PC-9 (cell line): ENCODE data around the gene MYB. TPM values are rescaled to one million over a fixed set of nuclear protein-coding genes. Genes with fewer than 3 reads are reported as not detected.

Experiments
- BruUV-seq: library from RNA; stranded (reverse); fragments of 400-500 nt; replicated peaks from 2 replicates; lab custom pipeline; 2021; lab: Mats Ljungman, UMichigan
- CTCF ChIA-PET: fragments of 300-600 bp; sonication (Branson Sonifier 250); formaldehyde crosslinking; loops from one replicate; lab custom pipeline; 2022; ENCODE audit warnings: antibody characterized with exemption; lab: Charles Lee
- POLR2A ChIA-PET: fragments of 300-600 bp; sonication (Branson Sonifier 250); formaldehyde crosslinking; loops from one replicate; lab custom pipeline; 2022; ENCODE audit warnings: antibody characterized with exemption; ENCODE audit not compliant: unreplicated experiment; lab: Charles Lee
- DNase-seq, 2 experiments: peaks; one replicate each; pipeline versions ENCODE4 v3.0.0 to v3.0.0-alpha.2; 2015 to 2022; ENCODE audit warnings: mixed read lengths in 1 of 2
- H2AFZ ChIP-seq: fragments of 200-600 bp; sonication (generic); 2 replicates; pipeline ENCODE4 v1.8.1; 2017; ENCODE audit warnings: antibody characterized with exemption
- H3F3A ChIP-seq: fragments of 200-600 bp; sonication (generic); 2 replicates; pipeline ENCODE4 v1.8.1; 2017; ENCODE audit warnings: antibody characterized with exemption, mild to moderate bottlenecking, low read depth; ENCODE audit not compliant: insufficient read depth
- H3K27ac ChIP-seq: fragments of 200-600 bp; sonication (generic); 2 replicates; pipeline ENCODE4 v1.6.1; 2016; ENCODE audit warnings: mixed run types
- H3K27me3 ChIP-seq: fragments of 200-600 bp; sonication (generic); 2 replicates; pipeline ENCODE4 v1.6.1; 2016; ENCODE audit warnings: low read depth, mixed run types; ENCODE audit not compliant: insufficient read depth
- H3K36me3 ChIP-seq: fragments of 200-600 bp; sonication (generic); 2 replicates; pipeline ENCODE4 v1.6.1; 2016; ENCODE audit warnings: low read depth, mixed run types
- H3K4me1 ChIP-seq: fragments of 200-600 bp; sonication (generic); replicated peaks from 2 replicates; pipeline ENCODE4 v1.6.1; 2016; ENCODE audit warnings: mixed run types; ENCODE audit not compliant: insufficient read depth
- H3K4me2 ChIP-seq: fragments of 200-600 bp; sonication (generic); 2 replicates; pipeline ENCODE4 v1.6.1; 2017; ENCODE audit warnings: mixed run types
- H3K4me3 ChIP-seq: fragments of 200-600 bp; sonication (generic); 2 replicates; pipeline ENCODE4 v1.6.1; 2016; ENCODE audit warnings: mixed run types
- H3K79me2 ChIP-seq: fragments of 200-600 bp; sonication (generic); 2 replicates; pipeline ENCODE4 v1.6.1; 2017; ENCODE audit warnings: low read depth, mixed run types
- H3K9me2 ChIP-seq: fragments of 200-600 bp; sonication (generic); 2 replicates; pipeline ENCODE4 v1.8.1; 2017; ENCODE audit warnings: mild to moderate bottlenecking; ENCODE audit not compliant: insufficient read depth
- H3K9me3 ChIP-seq: fragments of 200-600 bp; sonication (generic); 2 replicates; pipeline ENCODE4 v1.8.1; 2016; ENCODE audit warnings: low read depth; ENCODE audit not compliant: insufficient read depth
- H4K20me1 ChIP-seq: fragments of 200-600 bp; sonication (generic); 2 replicates; pipeline ENCODE4 v1.8.1; 2017; ENCODE audit not compliant: insufficient read depth
- CTCF ChIP-seq: fragments of 200-600 bp; sonication (generic); conservative IDR thresholded peaks from 2 replicates; pipeline ENCODE4 v1.6.1; 2017; ENCODE audit warnings: mixed run types, antibody characterized with exemption, mild to moderate bottlenecking, moderate library complexity
- EZH2 ChIP-seq: fragments of 200-600 bp; sonication (generic); IDR thresholded peaks from 2 replicates; pipeline ENCODE4 v1.8.0; 2017; ENCODE audit warnings: antibody characterized with exemption, low read depth
- intact Hi-C: fragments of 100-400 bp; cut with micrococcal nuclease; formaldehyde crosslinking; loops from one replicate; pipeline ENCODE4 v1.10.0; 2022; ENCODE audit not compliant: unreplicated experiment
- total RNA-seq: library from RNA; stranded (reverse); gene quantifications from 2 replicates; pipeline ENCODE4 v1.2.3, GENCODE V29; 2021

Gene MYB
- total RNA-seq, 1 experiment from 2014 or later: 1.8 TPM

- no peaks in the 10 kb centered on the region for H3K4me1 ChIP-seq
- H3K27ac ChIP-seq: no peak overlapping the region
- H3K9me2 ChIP-seq: no peaks in the 10 kb centered on the region
- H2AFZ ChIP-seq: no peak overlapping the region
- no TSS peak for BruUV-seq
- H3K4me3 ChIP-seq: no peak overlapping the region
- H3F3A ChIP-seq: no peaks in the 10 kb centered on the region
- ChIA-PET CTCF (no interaction called here), POLR2A (no interaction called here)
- no peaks in the 10 kb centered on the region for H3K79me2 ChIP-seq
- no peak overlapping the region for H3K4me2 ChIP-seq
- TF ChIP-seq EZH2: no peak
- TF ChIP-seq CTCF: no peak
- intact Hi-C loops: no loop called here
- no peaks in the 10 kb centered on the region for H3K36me3 ChIP-seq
- H4K20me1 ChIP-seq: no peaks in the 10 kb centered on the region
- peaks cover 37% of the 10 kb centered on the region for H3K27me3 ChIP-seq
- H3K9me3 ChIP-seq: no peaks in the 10 kb centered on the region
- no peak for DNase-seq
Observed at GRCh38 chr6:135233686-135234491, 52.8 kb downstream of the MYB start.

GRCh38 chr6:135234492-135234780 is 53.3 kb downstream of the MYB start:
- Histone ChIP-seq H2AFZ (no peak overlapping the region), H4K20me1 (no peaks in the 10 kb centered on the region), H3K9me3 (no peaks in the 10 kb centered on the region), H3K9me2 (no peaks in the 10 kb centered on the region), H3K4me3 (no peak overlapping the region), H3K27ac (no peak overlapping the region), H3K79me2 (no peaks in the 10 kb centered on the region), H3K4me1 (no peaks in the 10 kb centered on the region), H3F3A (no peaks in the 10 kb centered on the region), H3K27me3 (peaks cover 43% of the 10 kb centered on the region), H3K36me3 (no peaks in the 10 kb centered on the region), H3K4me2 (no peak overlapping the region)
- ChIA-PET POLR2A (no interaction called here), CTCF (no interaction called here)
- TF ChIP-seq EZH2: no peak
- no peak for TF ChIP-seq CTCF
- BruUV-seq: no TSS peak
- no peak for DNase-seq
- intact Hi-C loops: no loop called here

- H3K27ac ChIP-seq: no peak overlapping the region
- POLR2A ChIA-PET: interaction anchor here (0.6 kb wide), 1 partner anchor 181 kb away, joined by 3 read pairs; the partner anchor contains the start of gene HBS1L
- H4K20me1 ChIP-seq: no peaks in the 10 kb centered on the region
- H3K9me2 ChIP-seq: no peaks in the 10 kb centered on the region
- TF ChIP-seq EZH2: no peak
- TF ChIP-seq CTCF: no peak
- H3K27me3 ChIP-seq: peaks cover 55% of the 10 kb centered on the region
- H3K4me1 ChIP-seq: no peaks in the 10 kb centered on the region
- intact Hi-C loops: no loop called here
- no peaks in the 10 kb centered on the region for H3F3A ChIP-seq
- H3K4me3 ChIP-seq: no peak overlapping the region
- CTCF ChIA-PET: no interaction called here
- DNase-seq: no peak
- H3K9me3 ChIP-seq: no peaks in the 10 kb centered on the region
- H3K4me2 ChIP-seq: no peak overlapping the region
- no peaks in the 10 kb centered on the region for H3K36me3 ChIP-seq
- H3K79me2 ChIP-seq: no peaks in the 10 kb centered on the region
- no peak overlapping the region for H2AFZ ChIP-seq
- BruUV-seq: no TSS peak
Observed at GRCh38 chr6:135235716-135236115, 54.6 kb downstream of the MYB start.
